Stimulated activated CD4-positive, alpha-beta T cell treated with anti-CD3 and anti-CD28 coated beads, Interleukin-2, amount 100 ng/mL, for 48 hours (primary cell): Measurements from ENCODE around the gene METRN.
A peak's percentile ranks its signal among the peaks of the same experiment; 100 is the strongest.

Experiments
- DNase-seq, 2 donors: peaks; one replicate each; pipeline ENCODE4 v3.0.0-alpha.2; 2020

METRN gene

DNA sequence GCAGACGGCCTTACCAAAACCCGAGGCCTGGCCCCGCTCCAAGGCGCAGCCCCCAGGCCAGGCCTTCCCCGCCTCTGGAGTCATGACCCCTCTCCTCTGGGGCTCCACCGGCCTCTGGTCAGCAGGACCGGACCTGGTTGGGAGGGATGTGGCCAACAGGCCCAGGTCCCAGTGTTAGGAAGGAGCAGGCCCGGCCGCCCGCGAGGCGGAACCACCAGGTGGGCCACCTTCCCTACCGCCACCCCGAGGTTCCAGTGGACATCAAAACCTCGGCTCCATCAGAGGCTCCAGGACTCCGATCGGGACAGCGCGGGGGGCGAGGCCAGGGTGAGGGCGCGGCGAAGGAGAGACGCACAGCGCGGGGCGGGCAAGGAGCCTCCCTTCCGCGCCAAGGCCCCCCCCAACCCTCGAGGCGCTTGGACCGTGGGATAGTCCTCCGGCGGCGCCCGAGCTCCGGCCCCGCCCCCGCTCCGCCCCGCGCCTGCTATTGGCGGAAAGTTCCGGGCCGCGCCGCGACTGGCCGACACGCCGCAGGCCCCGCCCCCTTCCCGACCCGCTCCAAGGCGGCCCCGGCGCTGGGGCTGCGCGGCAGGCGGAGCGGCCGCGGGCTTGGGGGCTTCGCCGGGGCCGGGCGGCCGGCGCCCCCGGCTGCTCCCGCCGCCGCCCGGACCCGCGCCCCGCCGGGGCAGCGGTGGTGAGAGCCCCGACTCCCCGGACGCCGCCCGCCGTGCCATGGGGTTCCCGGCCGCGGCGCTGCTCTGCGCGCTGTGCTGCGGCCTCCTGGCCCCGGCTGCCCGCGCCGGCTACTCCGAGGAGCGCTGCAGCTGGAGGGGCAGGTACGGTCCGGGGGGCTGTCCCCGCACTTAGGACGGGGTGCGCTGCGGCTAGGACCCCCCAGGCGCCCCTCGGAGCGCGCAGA is at the start of gene METRN:
METRN (plus strand) TSS at position 561 of the 919 bp plus-strand sequence; CDS start at position 733, 172 bp downstream.
- DNase-seq: peak; percentile 92

DNA sequence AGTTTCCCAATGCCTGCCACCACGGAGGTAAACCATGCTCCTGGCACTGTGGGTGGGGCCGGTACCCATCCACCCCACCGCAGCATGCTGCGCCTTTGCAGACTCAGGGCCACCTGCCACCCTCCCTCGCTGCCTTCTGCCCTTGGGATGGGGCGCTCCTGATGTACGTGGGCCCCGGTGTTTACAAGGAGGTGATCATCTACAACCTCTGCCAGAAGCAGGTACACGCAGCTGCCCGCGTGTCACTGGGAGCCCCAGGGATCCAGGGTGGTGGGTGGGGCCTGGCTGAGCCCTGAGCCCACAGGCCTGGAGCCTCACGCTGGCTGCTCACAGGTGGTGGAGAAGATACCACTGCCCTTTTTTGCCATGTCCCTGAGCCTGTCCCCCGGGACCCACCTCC is 48.3 kb upstream of the METRN start:
- no peak for DNase-seq

DNA sequence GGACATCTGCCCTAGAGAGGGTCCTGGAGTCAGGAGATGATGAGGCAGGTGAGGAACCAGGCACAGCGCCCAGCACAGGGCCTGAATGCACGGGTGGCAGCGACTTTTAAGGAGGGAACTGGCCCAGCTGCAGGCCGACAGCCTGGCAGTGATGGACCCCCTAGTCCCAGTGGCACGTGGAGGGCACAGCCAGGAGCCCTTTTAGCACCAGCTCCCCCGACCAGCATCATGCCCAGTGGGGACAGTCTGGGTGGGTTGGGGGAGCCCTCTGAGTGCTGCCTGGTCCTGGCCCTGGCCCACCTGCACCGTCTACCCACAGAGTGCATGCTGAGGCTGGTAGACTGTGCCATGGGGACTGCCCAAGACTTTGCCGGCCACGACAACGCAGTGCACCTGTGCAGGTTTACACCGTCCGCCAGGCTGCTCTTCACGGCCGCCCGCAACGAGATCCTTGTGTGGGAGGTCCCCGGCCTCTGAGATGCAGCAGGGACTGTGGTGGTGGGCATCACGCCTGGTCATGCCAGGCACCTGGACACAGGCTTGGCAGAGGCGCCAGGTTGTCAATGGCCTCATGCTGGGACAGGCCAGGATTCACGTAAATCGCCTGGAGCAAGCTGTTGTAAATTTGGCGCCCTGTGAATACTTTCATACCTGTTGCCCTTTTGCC is 47.7 kb upstream of the METRN start:
- DNase-seq: no peak

DNA sequence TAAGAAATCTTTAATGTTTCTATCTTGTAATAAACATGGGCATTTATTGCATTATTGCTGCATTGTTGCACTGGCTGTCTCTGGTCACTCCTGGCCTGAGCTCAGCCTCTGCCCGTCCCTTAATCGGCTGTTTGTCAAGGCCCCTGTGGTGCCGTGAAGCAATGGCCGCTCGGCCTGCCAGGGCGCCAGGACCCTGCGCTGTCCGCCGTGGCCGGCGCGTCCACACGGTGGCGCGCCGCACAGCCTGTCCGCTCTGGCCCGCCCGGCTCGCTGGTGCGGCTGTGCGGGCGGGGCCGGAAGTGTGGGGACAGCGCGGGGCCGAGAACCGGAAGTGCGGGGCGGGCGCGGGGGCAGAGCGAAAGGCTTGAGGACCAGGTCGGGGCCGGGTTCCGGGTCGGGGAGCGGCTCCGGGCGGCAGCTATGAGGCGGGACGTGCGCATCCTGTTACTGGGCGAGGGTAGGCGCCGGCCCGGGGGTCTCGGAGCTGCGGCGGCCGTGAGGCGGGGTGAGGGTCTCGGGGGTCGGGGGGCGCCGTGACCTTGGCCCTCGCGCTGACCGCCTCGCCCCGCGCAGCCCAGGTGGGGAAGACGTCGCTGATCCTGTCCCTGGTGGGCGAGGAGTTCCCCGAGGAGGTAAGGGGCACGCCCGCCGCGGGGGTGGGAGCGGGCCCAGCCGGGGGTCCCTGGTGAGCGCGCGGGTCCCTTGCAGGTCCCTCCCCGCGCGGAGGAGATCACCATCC is 47.0 kb upstream of the METRN start, which contains the start of gene RHOT2:
RHOT2 (plus strand) TSS at position 353 of the 739 bp plus-strand sequence; CDS start at position 421, 68 bp downstream.
- peak; percentile 94 to 96 for DNase-seq

GRCh38 chr16:668519-669171 is 46.3 kb upstream of the METRN start:
- DNase-seq: no peak

DNA sequence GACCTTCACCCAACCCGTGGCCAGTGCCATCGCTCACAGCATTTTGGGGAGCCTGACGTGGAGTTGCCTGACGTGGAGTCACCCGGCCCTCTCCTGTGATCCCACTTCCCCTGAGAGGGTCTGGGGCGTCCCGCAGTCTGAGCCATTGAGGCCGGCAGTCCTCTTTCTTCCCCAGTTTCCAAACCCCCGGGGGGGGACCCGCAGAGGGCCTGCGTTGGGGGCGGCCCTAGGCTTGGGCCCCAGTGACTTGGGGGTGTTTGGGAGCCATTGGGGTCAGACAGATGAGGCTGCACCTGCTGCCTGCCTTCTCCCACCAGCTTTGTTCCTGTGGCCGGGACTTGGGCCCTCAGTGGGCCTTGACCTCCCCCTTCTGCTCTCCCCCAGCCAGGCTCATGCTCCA is 45.3 kb upstream of the METRN start:
- DNase-seq: no peak

- no peak for DNase-seq
Observed at GRCh38 chr16:670485-671352, 44.2 kb upstream of the METRN start.

DNA sequence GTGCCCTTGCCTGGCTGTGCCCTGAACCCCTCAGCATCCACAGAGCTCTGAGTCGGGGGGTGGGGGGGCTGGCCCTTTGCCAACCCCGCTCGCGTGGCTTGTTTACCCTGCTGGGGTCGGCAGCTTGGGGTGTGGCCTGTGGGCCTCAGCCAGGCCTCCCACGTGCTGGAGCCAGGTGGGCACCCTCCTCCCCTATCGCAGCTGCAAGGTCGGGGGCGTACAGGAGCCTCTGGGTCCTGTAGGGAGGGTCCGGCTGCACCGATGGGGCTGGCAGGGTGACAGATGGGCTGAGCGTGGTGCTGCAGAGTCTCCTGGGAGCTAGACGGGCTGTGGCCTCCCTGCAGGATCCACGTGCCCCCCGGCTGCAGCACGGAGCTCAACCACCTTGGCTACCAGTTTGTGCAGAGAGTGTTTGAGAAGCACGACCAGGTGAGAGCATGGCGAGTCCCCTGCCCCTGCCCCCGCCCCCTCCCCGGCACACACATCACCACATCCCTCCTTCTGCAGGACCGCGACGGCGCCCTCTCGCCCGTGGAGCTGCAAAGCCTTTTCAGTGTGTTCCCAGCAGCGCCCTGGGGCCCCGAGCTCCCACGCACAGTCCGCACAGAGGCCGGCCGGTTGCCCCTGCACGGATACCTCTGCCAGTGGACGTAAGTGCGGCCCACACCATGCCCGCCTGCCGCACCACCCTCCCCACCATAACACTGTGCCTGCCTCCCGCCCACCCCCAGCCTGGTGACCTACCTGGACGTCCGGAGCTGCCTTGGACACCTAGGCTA is 43.4 kb upstream of the METRN start:
- DNase-seq: no peak

DNA sequence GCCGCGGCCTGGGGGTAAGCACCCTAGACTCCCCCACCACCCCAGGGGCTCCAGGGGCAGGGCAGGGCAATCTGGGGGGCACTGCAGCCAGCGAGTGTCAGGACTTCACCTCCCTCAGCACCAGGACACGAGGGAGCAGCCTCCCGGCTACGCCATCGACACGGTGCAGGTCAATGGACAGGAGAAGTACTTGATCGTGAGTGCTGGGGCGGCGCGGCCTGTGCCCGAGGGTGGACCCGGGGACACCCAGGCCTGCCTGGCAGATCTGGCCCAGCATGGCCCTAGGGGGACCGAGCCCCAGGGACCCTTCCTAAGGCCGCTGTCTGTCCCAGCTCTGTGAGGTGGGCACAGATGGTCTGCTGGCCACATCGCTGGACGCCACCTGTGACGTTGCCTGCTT is 42.5 kb upstream of the METRN start:
- DNase-seq: no peak

DNA sequence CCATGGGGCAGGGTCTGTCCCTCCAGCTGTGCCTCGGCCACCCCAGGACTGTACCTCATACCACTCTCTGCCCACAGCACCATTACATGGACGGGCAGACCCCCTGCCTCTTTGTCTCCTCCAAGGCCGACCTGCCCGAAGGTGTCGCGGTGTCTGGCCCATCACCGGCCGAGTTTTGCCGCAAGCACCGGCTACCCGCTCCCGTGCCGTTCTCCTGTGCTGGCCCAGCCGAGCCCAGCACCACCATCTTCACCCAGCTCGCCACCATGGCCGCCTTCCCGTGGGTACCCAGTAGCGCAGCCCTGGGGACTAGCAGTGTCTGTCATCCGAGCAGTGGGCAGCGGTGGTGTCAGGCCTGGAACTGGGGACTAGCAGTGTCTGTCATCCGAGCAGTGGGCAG is 42.1 kb upstream of the METRN start:
- DNase-seq: no peak

GRCh38 chr16:673399-673991 is 41.4 kb upstream of the METRN start:
- no peak for DNase-seq

GRCh38 chr16:674214-674881 is 40.6 kb upstream of the METRN start:
- no peak for DNase-seq

GRCh38 chr16:674968-675883 is 39.7 kb upstream of the METRN start, which contains the start of gene RHBDL1:
Gene RHBDL1 (plus strand): TSS chr16:675671. CDS start chr16:675791, 120 bp downstream.
- no peak for DNase-seq

- no peak for DNase-seq
Observed at GRCh38 chr16:675884-676564, 38.9 kb upstream of the METRN start.

DNA sequence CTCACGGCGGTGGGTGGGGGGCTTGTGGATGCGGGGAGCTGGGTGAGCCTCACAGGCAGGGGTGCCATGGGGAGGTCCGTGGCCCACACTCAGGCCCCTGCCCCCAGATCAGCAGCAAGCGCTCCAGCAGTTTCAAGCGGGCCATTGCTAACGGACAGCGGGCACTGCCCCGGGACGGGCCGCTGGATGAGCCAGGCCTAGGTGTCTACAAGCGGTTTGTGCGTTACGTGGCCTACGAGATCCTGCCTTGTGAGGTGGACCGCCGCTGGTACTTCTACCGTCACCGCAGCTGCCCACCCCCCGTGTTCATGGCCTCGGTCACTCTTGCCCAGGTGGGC is 38.4 kb upstream of the METRN start:
- no peak for DNase-seq

- no peak for DNase-seq
Observed at GRCh38 chr16:676913-677312, 38.0 kb upstream of the METRN start.

GRCh38 chr16:677316-678190 is 37.4 kb upstream of the METRN start:
- no peak for DNase-seq
